Measurements from ENCODE around the gene SCT.

SCT gene

GRCh38 chr11:587978-588380 is 39.0 kb downstream of the SCT start:
- no peak for DNase-seq

DNA sequence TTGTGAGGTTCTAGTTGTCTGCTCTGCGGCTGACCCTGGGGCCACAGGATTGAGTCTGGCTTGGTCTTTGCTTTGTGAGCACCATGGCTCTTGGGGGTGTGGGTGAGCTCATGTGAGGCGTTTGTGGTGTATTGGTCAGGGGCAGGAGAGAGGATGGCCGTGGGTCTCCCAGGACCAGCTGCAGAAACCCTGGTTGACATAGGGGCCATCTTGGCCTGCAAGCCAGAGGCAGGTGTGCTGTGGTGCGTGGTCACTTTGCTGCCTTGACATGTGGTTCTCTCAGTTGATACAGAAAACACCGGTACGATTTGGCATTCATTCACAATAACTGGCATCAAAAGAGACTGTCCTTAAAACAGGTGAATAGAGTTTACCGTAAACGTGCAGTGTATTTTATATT is 39.4 kb downstream of the SCT start:
- no peak for DNase-seq

GRCh38 chr11:586376-587316 is 40.3 kb downstream of the SCT start:
- no peak for DNase-seq

- no peak for DNase-seq
Measured at GRCh38 chr11:584287-584686, 42.7 kb downstream of the SCT start.

- peak in 19 of 56 donors; percentile 14 to 72 (median 41) for DNase-seq
Measured at GRCh38 chr11:581752-582151, 45.2 kb downstream of the SCT start.

- DNase-seq: no peak
Measured at GRCh38 chr11:581342-581741, 45.6 kb downstream of the SCT start.

DNA sequence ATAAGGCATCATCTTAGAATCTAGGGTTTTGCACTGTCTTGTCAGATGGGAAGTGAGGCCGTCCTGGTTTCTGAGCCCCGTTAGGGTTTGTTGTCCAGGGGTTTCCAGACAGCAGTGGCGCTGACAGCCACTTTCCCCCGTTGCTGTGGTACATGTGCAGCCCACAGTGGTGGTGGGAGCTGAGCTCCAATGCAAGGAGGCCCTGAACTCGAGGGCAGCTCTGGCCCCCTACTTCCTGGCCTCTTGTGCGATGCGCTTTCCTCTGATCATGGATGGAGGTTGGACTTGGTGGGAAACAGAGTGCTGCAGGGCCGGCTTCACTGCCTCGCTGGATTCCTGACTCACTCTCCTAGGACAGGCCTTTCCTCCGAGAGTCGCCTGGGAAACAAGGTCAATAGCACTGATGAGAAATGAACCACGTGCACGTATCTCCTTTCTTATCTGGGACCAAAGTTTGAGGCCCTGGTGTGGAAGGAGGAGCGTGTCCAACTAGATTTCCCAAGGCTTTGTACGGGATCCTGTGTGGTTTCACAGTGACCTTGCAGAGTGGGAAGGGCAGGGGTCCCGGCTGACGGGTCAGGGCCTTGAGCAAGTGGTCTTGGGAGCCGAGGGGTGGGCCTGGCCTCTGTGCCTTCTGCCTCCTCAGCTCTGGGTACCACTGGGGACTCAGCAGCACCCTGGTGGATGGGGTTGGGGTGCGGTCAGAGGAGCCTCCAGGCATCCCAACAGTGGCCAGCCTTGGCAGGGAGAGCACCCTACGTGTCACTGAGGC is 47.0 kb downstream of the SCT start:
- DNase-seq: no peak

GRCh38 chr11:578276-579035 is 48.5 kb downstream of the SCT start:
- no peak for DNase-seq

DNA sequence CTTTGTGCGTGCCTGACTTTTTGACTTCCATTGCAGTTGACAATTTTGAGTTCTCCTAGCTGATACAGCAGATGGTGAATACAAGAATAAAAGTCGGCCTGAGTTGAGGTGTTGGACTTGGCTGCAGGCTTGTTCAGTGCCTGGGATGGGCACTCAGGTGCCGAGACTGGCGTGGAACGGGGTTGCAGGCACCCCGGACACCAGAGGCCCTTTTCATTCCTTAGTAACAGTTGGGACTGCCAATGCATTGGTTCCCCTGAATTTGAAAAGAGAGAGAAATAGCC is 49.4 kb downstream of the SCT start:
- DNase-seq: no peak

GRCh38 chr11:576811-577610 is 50.0 kb downstream of the SCT start:
- DNase-seq: no peak
